PFSK-1 (cell line): ENCODE measurements around the gene CPVL.

Experiments used
- FOXP2 ChIP-seq: optimal IDR thresholded peaks from 2 replicates; pipeline ENCODE3; 2011; ENCODE audit warnings: borderline replicate concordance, control low read depth, inconsistent platforms; ENCODE audit not compliant: insufficient read depth; ENCODE audit errors: extremely low read length, extremely low read depth
- POLR2AphosphoS5 ChIP-seq: IDR thresholded peaks from 2 replicates; pipeline ENCODE4 v1.6.1; 2012; ENCODE audit warnings: low read depth, mild to moderate bottlenecking, control low read depth, low read length, moderate library complexity
- REST ChIP-seq, 2 experiments: IDR thresholded peaks; 2 replicates each; pipeline versions ENCODE4 v1.6.1 to v1.8.0; 2011 to 2012; ENCODE audit warnings: low read depth in 2 of 2, low read length in 2 of 2, control low read depth in 1 of 2, inconsistent platforms in 1 of 2, mild to moderate bottlenecking in 1 of 2, moderate library complexity in 1 of 2; ENCODE audit not compliant: insufficient read depth in 1 of 2
- SIN3A ChIP-seq: IDR thresholded peaks from 2 replicates; pipeline ENCODE4 v1.6.1; 2012; ENCODE audit warnings: mild to moderate bottlenecking, low read length, moderate library complexity, borderline replicate concordance; ENCODE audit not compliant: insufficient read depth

GRCh38 chr7:29135846-29136245 lies 10.5 kb downstream of the CPVL start:
- TF ChIP-seq POLR2AphosphoS5 (no peak), SIN3A (no peak), REST (IDR thresholded peaks at IDR 0.05; ENCODE audit: insufficient read depth in 1 of 2, low read depth in 2 of 2, low read length in 2 of 2) (no peak), FOXP2 (no peak)
